Activated naive CD4-positive, alpha-beta T cell treated with Interleukin-2 at 50 U/mL for 16 hours (primary cell): ENCODE data around the gene PTCHD1.

Source experiments
- DNase-seq: peaks from one replicate; pipeline ENCODE4 v3.0.0-alpha.2; 2020

Gene PTCHD1

DNA sequence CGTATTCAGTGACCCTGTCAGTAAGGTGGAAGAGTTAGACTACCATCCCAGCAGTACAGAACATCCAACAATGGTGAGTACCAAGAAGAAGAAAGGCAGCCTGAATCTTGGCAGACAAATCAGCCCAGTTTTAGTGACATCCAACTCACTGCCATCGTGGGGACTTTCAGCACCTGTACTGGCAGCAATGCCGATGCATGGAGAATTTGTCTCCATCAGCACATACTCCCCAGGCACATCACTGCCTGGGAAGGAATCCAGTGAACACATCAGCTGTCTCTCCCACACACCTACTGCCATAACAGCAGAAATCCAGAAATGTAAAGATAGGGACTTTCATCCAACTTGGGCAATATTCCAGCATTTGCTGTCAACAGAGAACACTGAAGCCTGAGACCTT lies 29.8 kb downstream of the PTCHD1 start:
- no peak for DNase-seq

DNA sequence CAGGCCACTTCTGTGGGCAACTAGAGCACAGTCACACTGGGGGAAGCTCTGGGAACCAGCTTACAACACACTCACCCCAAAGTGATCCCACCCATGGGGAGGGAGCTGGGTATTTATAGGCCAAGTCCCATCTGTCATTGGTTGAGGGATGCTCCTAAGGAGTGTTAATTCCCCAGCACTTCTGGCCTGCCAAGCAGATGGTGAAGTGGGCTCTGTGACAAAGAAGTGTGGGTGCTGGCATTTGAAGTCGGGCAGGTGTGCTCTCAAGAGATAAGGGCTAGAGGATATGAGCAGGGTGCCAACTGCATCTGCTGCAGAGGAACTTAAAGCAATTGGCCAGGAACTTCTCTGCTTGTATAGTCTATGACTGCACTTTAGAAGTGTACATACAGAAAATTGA lies 30.9 kb downstream of the PTCHD1 start:
- no peak for DNase-seq

DNA sequence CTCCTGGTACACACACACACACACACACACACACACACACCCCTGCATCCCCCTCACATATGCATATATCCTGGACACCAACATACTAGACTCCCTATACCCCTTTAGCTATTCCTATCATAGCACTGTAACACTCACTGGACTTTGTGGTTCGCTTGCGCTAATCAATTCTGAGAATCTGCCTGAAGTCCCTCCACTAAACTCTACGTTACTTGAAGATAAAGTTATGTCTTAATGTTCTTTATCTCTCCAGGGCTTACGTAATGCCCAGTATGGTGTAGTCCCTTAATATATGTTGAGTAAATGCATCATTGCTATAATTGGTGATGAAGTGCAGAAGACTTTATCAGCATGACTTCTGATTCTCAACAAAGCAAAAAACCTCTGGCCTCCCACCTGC lies 32.3 kb downstream of the PTCHD1 start:
- DNase-seq: no peak

DNA sequence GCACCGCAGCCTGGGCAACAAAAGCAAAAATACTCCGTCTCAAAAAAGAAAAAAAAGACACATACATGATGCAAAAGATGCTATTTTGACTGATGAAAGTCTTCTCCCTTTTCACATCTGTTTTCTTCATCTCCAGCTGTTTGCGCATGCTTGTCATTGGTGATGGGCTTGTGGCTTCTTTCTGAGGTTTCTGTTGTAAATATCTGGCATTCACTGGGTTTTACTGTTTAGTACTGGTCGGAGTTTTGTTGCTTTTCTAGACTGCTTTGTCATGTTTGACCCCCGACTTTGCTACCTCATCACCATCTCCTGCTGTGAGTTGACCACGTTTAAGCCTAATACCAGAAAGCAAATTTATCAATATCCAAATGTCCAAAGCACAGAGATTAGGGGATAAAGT lies 34.4 kb downstream of the PTCHD1 start:
- DNase-seq: no peak

DNA sequence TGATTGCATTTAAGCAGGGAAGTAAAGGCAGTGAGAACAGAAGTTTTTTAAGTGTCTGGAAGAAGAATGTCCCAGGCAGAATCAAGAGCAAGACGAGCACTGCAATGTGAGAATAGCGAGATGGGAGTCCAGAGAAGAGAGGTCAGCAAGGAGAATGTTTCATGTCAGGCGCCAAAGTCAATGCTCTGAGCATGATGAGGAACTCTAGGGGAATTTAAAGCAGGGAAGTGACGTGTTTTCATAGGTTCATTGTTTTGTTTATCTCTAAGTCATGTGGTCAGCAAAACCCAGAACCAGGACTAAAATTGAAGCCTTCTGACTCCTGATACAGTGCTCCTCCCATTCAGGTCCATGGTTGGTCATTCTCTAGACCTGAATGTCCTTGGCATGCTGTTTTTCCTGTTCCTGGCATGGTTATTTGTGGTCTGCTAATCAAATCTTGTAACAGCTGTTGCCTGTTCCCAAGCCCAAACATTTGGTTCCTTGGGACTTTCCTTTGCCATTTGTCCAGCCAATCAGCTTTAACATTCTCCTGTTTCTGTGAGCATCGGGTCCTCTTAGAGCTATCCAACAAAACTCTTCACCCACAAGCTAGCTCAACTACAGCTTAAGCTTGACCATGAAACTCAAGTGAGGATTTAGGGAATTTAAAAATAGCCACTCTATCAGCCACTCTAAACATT lies 37.7 kb downstream of the PTCHD1 start:
- DNase-seq: no peak

DNA sequence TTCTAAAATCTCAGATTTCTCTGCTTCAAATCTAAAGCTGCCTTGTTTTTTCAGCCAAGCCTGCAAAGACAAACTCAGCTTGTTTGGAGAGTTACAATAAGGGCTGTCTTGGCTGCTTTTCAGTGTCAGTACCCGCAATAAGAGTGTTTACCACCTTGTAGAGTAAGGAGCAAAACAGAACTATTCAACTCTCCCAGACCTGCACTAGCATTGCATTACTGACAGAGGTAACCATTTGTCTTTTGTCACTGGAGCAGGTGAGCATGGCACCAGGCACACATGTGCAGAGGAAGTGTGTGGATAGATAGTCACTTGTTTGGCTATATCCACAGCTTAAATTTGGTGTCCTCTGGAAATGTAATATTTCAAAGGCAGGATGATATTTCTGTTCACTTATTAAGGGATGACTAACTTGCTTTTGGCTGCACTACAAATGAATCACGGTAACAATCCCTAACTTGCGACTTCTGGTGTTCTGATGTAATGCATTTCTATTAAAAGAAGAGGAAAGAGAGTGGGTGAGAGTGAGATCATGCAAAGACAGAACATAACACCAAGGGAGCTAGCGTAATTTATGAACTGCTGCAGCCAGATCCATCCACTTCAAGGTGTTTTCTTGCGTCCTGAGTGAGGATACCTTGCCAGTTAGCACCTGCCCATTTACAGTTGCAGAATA lies 38.6 kb downstream of the PTCHD1 start:
- no peak for DNase-seq

DNA sequence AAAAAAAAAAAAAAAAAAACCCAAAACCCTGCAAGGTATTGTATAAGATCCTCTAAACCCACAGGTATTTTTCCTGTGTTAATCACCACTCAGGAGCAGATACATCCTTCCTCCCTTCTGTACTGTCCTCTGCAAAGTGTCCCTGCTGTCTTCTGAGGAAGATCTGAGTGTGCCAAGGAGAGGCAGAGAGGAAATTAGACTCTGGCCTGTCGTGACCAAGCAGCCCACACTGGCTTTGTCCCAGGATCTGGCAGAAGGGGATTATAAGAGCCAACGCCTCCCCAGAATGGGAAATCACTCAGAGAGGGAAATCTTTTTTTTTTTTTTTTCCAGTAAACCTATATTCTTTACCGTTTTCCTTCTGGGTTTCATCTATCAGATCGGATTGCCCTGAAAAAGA lies 39.6 kb downstream of the PTCHD1 start:
- no peak for DNase-seq

DNA sequence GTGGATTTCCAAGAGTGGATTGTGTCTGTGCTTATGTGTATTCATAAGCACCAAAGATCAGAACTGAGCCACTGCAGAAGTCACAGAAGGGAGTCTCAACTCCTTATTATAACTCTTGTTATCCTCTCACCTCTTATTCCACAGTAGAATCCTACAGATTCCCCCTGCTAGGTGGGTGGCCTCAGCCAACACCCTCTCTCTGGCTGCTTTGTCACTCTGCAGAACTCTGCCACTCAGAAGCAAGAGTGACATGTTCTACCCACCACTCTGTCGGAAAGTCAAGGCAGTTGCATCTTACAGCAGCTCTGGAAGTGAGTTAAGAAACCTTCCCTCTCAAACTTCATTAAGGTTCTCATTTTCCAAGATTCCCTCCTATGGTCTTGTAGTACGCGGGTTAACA lies 41.9 kb downstream of the PTCHD1 start:
- DNase-seq: no peak

DNA sequence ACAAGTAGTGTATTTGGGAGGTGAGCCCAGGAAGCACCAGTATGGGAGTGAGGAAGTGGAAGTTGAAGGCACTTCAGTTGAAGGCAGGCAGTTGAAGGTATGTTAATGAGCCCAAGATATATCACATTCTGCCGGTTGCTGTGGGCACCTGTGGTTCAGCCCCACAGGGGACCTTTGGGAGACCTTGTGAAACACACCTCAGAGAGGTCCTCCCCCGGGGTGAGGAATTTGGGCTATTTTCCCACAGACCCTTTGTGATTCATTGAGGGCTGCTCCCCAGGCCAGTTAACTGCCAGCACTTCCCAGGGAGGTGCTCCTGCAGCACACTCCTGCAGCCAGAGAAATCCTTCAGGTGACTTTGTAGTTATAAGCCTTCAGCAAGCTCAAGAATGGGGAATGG lies 45.9 kb downstream of the PTCHD1 start:
- no peak for DNase-seq

DNA sequence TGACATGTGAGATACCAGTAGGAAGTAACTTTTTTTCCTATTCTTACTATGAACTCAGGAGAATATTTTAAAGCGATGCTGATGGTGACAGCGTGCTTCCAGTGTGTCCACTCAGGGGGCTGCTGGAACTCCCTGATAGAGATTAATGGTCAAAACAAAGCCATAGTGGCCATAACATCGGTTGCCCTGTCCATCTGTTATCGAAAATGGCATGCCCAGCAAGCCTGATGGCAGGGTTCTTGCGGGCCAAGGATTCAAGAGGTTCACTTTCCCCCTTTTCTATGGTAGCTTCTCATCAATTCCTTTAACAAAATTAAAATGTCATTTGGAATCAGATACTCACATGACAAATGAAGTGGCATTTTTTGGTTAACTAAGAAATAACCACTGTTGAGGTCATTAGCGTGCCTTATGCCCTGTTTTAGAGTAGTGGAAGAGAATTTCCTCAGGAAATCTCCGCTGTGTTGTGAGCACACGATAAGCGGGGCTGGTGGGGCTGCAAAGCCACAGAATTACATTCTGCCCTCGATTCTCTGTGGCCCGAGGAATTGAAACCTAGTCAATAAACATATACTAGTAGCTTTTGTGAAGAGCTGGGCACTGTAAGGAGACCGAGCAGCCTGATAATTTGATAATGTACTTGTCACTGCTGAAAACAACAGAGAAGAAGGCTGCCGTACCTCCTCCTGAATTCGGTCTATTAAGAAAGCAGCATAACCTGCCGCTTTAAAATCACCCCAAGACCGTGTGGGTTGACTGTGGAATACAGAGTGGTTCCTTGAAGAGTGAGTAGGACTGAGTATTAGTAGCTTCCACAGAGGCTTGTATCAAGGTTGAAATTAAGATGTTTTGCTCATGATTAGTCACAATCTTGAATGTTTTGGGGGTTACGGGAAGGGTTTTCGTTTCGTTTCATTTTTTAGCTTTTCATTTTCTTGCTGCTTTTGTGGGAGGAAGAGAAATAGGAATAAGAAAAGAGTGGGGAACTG lies 46.7 kb downstream of the PTCHD1 start:
- no peak for DNase-seq

DNA sequence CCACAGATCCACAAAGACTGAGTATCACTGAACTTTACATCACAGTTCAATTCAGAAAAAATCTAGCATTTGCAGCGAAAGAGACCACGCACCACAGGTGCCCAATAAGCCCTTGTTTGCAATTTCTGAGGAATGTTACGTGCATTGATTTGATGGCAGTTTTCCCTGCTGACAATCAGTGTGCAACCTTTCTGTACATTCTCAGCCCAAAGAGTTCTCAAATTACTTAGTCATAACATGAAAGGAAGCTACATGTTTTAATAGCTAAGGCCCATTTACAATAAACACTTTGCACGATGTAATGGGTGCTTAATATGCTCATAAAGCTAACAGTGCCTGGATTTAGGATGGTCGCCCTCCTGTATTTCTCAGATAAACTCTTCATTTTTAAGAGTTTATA lies 47.9 kb downstream of the PTCHD1 start:
- no peak for DNase-seq

DNA sequence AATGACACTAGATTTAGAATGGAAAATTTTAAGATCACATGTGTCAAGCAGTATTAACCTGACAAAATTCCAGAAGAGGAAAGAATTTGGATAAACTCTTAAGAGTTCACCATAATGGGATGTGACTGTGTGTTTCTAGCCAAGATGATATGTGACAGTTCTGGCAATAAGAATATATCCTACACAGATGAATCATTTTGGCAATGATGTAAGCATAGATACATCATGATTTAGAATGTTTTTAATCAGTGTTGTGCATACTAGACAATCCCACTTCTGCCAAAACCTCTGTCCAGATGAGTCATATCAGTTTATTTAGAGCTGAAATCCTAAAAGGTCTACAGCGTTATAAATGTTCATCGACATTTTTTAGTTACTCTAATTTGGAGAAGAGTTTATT lies 48.8 kb downstream of the PTCHD1 start:
- DNase-seq: no peak

DNA sequence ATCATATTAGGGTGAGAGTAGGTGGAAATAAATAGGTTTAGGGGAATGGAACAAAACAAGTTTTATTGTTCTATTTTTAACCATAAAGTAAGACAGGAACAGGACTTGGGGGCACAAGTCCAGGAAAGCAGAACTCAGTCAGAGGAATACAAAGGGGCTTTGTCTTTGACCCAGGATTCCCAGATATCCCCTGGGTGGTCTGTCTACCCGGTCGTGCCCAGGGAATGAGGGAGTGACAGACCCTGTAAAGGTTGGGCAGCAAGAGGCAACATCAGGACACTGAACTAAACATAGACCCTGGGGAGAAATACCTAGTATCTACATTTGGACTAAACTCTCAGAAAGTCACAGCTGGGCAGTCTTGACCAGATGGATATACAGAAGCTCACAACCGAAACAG lies 50.6 kb downstream of the PTCHD1 start:
- DNase-seq: no peak

DNA sequence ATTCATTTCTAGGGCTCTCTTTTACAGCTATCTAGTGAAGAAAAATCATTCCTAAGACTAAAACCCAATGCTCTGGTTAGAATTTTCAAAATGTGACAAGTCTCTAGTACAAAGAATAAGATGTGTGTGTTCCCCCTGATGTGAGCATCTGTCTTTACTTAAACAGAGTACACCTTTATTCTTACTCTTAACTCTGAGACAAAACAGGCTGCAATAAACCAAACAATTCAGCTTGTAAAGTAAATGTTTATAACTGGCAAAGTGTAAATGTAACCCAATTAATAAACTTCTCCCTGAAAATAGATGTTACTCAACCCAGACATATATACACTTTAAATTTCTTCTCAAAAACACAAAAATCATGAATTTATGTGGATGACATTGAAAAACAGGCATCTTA lies 51.6 kb downstream of the PTCHD1 start:
- DNase-seq: no peak

DNA sequence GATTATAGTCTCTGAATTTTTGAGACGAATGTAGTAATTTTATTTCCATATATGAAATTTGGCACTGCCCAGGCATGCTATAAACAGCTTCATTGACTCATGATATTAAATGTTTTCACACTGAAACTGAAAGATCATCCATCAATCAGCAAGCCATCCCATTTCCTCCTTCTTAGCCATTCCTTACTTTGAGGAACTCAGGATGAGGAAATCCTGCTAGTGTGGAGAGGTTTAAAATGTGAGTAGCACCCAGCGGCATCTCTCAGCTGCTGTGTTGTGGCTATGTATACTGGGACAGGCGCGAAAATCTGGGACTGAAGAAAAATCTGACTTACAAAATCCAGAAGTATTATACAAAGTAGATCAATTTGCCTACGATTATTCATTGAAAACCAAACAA lies 52.1 kb downstream of the PTCHD1 start:
- no peak for DNase-seq

DNA sequence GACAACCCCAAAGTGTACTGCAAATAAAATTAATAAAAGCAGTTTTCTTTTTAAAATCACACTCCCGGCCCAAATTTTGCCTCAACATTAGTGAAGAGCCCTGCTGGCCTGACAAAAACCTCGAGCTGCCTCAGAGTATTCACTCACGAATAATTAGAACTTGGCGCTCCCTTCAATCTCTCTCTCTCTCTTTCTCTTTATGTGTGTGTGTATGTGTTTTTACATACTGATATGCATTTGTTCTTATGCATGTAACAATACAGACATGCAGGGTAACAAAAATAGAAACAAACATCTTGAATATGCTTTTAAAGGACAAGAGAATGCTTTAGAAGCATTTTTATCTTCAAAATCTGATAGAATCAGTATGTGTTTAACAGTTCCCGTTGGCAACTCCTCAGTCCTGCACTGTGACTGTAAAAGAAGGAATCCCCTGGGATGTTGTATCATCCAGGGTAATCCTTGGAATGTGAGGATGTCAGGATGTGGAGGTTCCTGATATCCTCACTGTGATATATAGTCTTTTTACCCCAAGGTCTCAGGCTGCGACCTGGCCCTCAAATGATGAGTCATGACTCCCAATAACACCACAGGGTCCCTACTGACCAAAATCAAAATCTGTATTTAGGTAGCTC lies 53.0 kb downstream of the PTCHD1 start:
- DNase-seq: no peak

DNA sequence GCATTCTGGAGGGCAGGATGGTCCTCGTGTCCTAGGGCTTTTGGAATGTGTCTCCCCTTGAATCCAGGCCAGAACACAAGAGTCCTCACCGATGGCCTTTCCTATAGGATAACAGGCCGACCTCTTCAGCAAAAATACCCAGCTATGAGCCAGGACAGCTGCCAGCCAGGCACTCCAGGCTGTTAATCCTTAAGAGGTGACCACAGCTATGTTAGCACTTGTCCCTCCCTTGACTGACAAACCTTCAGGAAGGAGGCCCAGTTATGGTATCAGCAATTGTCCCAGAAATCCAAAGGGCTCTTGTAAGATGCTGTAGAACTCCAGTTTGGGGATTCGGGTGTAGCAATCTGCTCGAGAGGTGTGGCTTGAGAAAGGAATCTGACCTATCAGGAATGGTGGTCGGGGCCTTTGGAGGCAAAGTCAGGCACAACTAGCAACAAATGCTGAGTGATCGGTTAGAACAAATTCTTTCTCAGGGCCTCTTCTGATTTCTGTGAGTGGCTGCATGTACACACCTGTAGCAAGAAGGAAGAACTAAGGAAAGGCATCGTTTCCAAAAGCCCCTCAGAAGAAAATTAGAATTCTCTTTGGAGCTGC lies 54.6 kb downstream of the PTCHD1 start:
- no peak for DNase-seq

DNA sequence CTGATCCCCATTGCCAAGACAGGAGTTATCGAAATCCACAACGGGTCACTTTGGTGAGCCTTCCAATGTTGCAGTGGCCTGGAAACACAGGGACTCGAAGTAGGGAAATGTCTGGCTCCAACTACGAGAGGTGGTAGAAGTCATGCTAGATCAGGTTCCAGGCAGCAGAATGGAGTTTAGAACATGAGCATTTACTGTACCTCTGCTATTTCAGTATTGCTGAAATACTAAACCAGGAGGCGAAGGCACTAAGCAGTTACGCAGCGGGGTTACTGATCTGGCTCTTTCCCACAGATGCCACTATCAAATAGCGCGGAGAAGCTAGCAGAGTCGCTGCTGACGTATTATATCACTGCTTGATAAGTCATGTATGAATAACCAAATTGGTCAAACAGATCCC lies 56.3 kb downstream of the PTCHD1 start:
- DNase-seq: no peak

DNA sequence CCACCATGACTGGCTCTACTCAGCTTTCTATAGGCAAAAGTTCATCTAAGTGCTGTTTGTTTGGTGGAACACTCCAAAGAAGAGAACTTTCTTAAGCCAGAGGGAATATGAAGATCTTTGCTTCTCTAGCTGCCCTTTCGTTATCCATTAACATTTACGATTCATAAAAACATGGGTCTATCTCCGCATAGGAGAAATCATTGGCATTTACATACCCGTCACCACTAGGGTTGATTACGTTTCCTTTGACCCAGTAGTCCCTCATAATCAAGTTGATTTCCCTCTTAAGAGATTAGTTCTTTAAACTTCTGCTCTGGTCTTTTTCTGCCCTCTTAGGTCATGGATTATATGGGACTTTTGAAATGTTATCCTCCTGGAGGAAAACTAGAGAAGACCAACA lies 57.5 kb downstream of the PTCHD1 start:
- no peak for DNase-seq

DNA sequence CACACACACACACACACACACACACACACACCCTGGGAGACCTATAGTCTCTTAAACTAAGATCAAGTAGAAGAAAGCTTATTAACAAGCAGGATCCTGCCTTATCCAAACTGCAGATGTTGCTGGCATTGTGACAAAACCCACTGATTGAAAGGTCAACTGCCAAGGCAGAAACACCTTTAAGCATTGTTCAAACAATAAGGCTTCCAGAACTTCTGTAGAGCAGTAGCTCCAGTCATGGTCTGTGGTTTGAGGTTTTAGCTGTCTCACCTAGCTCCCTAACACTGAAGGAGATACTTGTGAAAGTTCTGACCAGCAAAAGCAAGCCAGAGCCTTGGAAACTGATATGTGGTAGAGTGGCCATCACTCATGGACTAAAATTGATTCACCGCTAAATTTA lies 59.8 kb downstream of the PTCHD1 start:
- DNase-seq: no peak

DNA sequence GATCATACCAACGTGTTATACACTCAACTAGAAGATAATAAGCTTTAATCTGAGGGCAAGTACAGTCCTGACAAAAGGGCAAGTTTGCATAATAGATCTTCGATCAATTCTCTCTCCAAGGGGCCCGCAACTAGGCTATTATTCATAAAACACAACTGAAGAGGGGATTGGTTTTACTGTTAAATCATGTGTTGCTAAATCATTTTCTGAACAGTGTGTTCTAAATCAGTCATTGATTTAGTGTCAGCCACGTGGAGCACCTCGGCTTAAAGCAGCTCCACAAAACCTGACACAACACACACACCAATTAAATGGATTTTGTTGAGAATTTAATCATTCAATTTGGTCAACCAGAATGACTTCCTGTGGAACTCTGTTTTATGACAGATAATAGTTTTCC lies 61.6 kb downstream of the PTCHD1 start:
- no peak for DNase-seq

DNA sequence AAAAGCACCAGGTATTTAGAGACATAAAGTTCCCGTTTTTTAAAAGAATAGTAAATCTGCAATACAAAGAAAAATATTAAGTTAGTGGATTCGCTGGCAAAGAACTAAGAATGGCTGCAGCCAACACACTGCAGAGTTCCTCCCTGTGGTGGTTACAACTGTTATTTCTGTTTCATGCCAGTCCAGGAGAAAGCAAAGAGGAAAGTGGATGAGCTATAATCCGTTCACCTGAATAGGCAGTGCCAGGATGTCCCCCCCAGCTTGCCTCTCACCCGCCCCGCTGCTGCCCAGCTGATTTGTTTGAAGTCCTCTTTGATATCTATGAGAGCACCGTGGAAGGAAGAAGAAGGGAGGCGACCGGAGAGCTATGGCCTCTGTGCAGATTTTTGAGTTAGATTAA lies 63.9 kb downstream of the PTCHD1 start:
- no peak for DNase-seq

DNA sequence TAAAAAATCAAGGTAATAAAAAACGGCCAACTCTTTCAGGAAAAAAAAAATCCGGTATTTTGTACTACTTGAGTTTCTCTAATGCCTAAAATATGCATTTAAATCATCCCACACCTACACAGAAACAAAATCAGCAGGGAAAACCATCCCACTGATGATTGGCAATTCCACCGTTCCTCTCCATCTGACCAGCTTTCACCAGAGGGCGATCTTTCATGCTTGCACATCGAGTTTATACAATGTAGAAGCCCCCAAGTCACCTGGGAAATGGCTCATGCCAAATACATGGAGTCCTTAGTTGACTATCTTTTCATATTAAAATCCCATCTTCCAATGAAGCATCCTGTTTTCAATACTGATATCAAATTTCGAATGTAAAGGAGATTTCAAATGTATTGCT lies 69.2 kb downstream of the PTCHD1 start:
- DNase-seq: no peak
